Loucy (cell line): Measurements from ENCODE around the gene SLC9A9.

ENCODE experiments used
- H2AFZ ChIP-seq: fragments of 200-600 bp; sonication (generic); 2 replicates; pipeline ENCODE4 v1.6.0; 2016; ENCODE audit warnings: antibody characterized with exemption, mild to moderate bottlenecking, low read length, moderate library complexity
- H3F3A ChIP-seq: fragments of 200-600 bp; 2 replicates; pipeline ENCODE4 v1.6.0; 2016; ENCODE audit warnings: antibody characterized with exemption, low read depth, mild to moderate bottlenecking
- H3K27me3 ChIP-seq: fragments of 200-600 bp; sonication (generic); 2 replicates; pipeline ENCODE4 v1.6.1; 2014; ENCODE audit warnings: low read length, mild to moderate bottlenecking; ENCODE audit not compliant: insufficient read depth, poor library complexity, severe bottlenecking
- H3K36me3 ChIP-seq: fragments of 200-600 bp; sonication (generic); 2 replicates; pipeline ENCODE4 v1.6.1; 2016; ENCODE audit warnings: low read length; ENCODE audit not compliant: insufficient read depth
- H3K4me1 ChIP-seq: fragments of 200-600 bp; sonication (generic); 2 replicates; pipeline ENCODE4 v1.5.1; 2014; ENCODE audit warnings: low read length, mild to moderate bottlenecking; ENCODE audit not compliant: insufficient read depth, poor library complexity, severe bottlenecking
- H3K4me2 ChIP-seq: fragments of 200-600 bp; sonication (generic); 2 replicates; pipeline ENCODE4 v1.6.0; 2014; ENCODE audit warnings: antibody characterized with exemption, low read length, low read depth, mild to moderate bottlenecking; ENCODE audit not compliant: poor library complexity, severe bottlenecking
- H3K4me3 ChIP-seq: fragments of 200-600 bp; sonication (generic); 2 replicates; pipeline ENCODE4 v1.5.1; 2014; ENCODE audit warnings: low read length, mild to moderate bottlenecking, mixed read lengths; ENCODE audit not compliant: poor library complexity, severe bottlenecking
- H3K79me2 ChIP-seq: fragments of 200-600 bp; sonication (generic); 2 replicates; pipeline ENCODE4 v1.6.1; 2014; ENCODE audit warnings: low read length; ENCODE audit not compliant: insufficient read depth
- H3K9ac ChIP-seq: fragments of 200-600 bp; sonication (generic); 2 replicates; pipeline ENCODE4 v1.6.0; 2014; ENCODE audit warnings: mild to moderate bottlenecking, low read depth, low read length, moderate library complexity; ENCODE audit not compliant: poor library complexity, severe bottlenecking
- H3K9me2 ChIP-seq: fragments of 200-600 bp; sonication (generic); replicated peaks from 2 replicates; pipeline ENCODE4 v1.6.1; 2016; ENCODE audit warnings: low read depth, low read length, mixed read lengths
- H3K9me3 ChIP-seq: fragments of 200-600 bp; sonication (generic); 2 replicates; pipeline ENCODE4 v1.6.1; 2014; ENCODE audit warnings: mild to moderate bottlenecking, antibody characterized with exemption, low read length, low read depth; ENCODE audit not compliant: insufficient read depth
- H4K20me1 ChIP-seq: fragments of 200-600 bp; sonication (generic); 2 replicates; pipeline ENCODE4 v1.6.0; 2014; ENCODE audit warnings: antibody characterized with exemption, low read length, mild to moderate bottlenecking; ENCODE audit not compliant: insufficient read depth, poor library complexity, severe bottlenecking
- EZH2phosphoT487 ChIP-seq: fragments of 200-600 bp; IDR thresholded peaks from 2 replicates; pipeline ENCODE4 v1.6.1; 2018; ENCODE audit warnings: antibody characterized with exemption, mild to moderate bottlenecking, moderate library complexity, borderline replicate concordance
- TF ChIP-seq, protein P1 (sequence below): fragments of 200-600 bp; sonication (generic); conservative IDR thresholded peaks from 2 replicates; pipeline ENCODE4 v1.5.1; 2014; ENCODE audit warnings: mild to moderate bottlenecking, antibody characterized with exemption, low read length

Gene SLC9A9

DNA sequence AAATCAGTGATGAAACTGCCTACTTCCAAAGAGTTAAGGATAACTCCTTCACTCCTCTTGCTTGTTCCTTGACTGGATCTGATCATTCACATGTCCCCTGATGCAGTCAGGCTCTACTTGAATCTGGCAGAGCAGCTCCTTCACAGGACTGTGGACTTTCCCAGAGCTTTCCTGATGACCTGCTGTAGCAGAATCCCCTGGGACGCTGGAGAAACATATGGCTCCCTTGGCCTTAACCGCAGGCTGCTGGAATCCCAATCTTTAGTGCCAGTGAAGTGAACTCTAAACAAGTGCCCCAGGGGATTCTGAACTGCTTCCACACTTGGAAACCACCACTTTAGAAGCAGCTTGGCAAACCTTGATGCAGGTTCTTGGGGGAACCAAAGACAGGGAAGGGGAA, 510.9 kb downstream of the SLC9A9 start:
- Histone ChIP-seq H3K9me3 (no peaks in the 10 kb centered on the region), H3K9me2 (no peaks in the 10 kb centered on the region)

DNA sequence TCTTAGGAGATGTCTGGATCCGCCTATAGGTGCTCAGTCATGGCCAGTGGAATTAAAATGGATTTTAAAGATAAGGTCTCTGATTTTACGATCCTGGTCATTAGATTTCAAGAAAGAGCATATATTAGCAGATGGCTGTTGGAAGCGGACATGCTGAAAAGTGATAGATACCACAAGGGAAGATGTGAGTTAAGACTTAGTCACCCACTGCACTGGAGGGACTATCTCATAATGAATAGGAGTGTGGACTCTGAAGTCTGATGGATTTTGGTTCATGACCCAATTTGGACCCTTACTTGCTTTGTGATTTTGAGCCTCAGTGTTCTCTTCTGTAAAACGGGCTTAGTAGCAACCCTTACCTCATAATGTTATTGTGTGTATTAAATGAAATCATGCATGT, 514.0 kb downstream of the SLC9A9 start:
- Histone ChIP-seq H3K9me3 (no peaks in the 10 kb centered on the region), H3K79me2 (no peaks in the 10 kb centered on the region), H3K9me2 (no peaks in the 10 kb centered on the region), H3K9ac (no peak overlapping the region), H4K20me1 (no peaks in the 10 kb centered on the region), H3K4me2 (no peak overlapping the region), H3K4me1 (no peaks in the 10 kb centered on the region), H3F3A (no peaks in the 10 kb centered on the region), H2AFZ (no peak overlapping the region), H3K27me3 (no peaks in the 10 kb centered on the region), H3K36me3 (no peaks in the 10 kb centered on the region), H3K4me3 (no peak overlapping the region)
- TF ChIP-seq, protein P1, sequence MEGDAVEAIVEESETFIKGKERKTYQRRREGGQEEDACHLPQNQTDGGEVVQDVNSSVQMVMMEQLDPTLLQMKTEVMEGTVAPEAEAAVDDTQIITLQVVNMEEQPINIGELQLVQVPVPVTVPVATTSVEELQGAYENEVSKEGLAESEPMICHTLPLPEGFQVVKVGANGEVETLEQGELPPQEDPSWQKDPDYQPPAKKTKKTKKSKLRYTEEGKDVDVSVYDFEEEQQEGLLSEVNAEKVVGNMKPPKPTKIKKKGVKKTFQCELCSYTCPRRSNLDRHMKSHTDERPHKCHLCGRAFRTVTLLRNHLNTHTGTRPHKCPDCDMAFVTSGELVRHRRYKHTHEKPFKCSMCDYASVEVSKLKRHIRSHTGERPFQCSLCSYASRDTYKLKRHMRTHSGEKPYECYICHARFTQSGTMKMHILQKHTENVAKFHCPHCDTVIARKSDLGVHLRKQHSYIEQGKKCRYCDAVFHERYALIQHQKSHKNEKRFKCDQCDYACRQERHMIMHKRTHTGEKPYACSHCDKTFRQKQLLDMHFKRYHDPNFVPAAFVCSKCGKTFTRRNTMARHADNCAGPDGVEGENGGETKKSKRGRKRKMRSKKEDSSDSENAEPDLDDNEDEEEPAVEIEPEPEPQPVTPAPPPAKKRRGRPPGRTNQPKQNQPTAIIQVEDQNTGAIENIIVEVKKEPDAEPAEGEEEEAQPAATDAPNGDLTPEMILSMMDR: no peak
- no peak for TF ChIP-seq EZH2phosphoT487

More for the DNA sequence above, 510.9 kb downstream of the SLC9A9 start:
- Histone ChIP-seq H3K4me1 (no peaks in the 10 kb centered on the region), H3K79me2 (no peaks in the 10 kb centered on the region), H3F3A (no peaks in the 10 kb centered on the region), H3K4me3 (no peak overlapping the region), H3K4me2 (no peak overlapping the region), H3K36me3 (no peaks in the 10 kb centered on the region), H3K27me3 (no peaks in the 10 kb centered on the region), H4K20me1 (no peaks in the 10 kb centered on the region), H2AFZ (no peak overlapping the region), H3K9ac (no peak overlapping the region)
- no peak for TF ChIP-seq EZH2phosphoT487
- TF ChIP-seq, protein P1: no peak

DNA sequence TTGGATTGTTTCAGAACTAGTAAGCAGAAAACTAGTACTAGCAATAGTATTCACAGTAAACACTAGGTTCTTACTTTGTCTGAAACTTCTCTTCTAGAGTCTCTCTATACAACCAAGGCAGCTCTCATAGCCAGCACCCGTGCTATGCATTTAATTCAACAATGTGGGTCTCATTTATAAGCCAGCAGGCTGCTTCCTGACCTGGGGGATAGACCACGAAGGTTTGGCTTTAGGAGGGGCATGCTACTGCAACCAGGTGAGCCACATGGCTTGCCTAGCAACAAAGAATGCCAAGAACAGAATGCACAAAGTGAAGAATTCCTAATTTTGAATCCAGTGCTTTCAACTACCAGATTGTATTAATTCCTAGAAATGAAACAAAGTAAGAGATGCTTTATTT, 514.9 kb downstream of the SLC9A9 start:
- no peaks in the 10 kb centered on the region for H3K9me2 ChIP-seq
- no peaks in the 10 kb centered on the region for H3F3A ChIP-seq
- no peak overlapping the region for H2AFZ ChIP-seq
- TF ChIP-seq, protein P1: no peak
- TF ChIP-seq EZH2phosphoT487: no peak
- no peaks in the 10 kb centered on the region for H3K9me3 ChIP-seq
- no peaks in the 10 kb centered on the region for H3K79me2 ChIP-seq
- no peaks in the 10 kb centered on the region for H4K20me1 ChIP-seq
- H3K4me3 ChIP-seq: no peak overlapping the region
- no peaks in the 10 kb centered on the region for H3K4me1 ChIP-seq
- H3K27me3 ChIP-seq: no peaks in the 10 kb centered on the region
- H3K4me2 ChIP-seq: no peak overlapping the region
- no peaks in the 10 kb centered on the region for H3K36me3 ChIP-seq
- H3K9ac ChIP-seq: no peak overlapping the region
